ENCODE data around the gene TWIST2. TPM values are rescaled to one million over a fixed set of nuclear protein-coding genes. Genes with fewer than 3 reads are reported as not detected.

Gene TWIST2
- total RNA-seq, 1 experiment from 2014 or later: 0.22 TPM

GRCh38 chr2:238911376-238912227, 63.7 kb downstream of the TWIST2 start:
- Histone ChIP-seq H2AK5ac (ENCODE audit: insufficient read length, low read length) (no peak overlapping the region), H2BK120ac (ENCODE audit: low read depth, low read length, poor library complexity, severe bottlenecking) (no peak overlapping the region), H4K5ac (ENCODE audit: insufficient read length, low read depth, low read length) (no peak overlapping the region), H3K18ac (ENCODE audit: insufficient read length, low read depth, low read length) (no peak overlapping the region), H3K79me1 (ENCODE audit: insufficient read depth, low read depth, low read length, poor library complexity, severe bottlenecking) (no peaks in the 10 kb centered on the region), H2BK5ac (ENCODE audit: insufficient read length, low read length) (no peak overlapping the region), H4K20me1 (ENCODE audit: control insufficient read depth, insufficient read depth, insufficient read length) (peaks cover 3% of the 10 kb centered on the region), H2BK12ac (ENCODE audit: insufficient read length, low read depth, low read length) (no peak overlapping the region), H2BK15ac (ENCODE audit: low read depth, low read length) (no peak overlapping the region), H2BK20ac (ENCODE audit: low read depth, low read length, poor library complexity, severe bottlenecking) (no peak overlapping the region), H4K91ac (ENCODE audit: insufficient read length, low read depth, low read length) (no peak overlapping the region), H3K23me2 (ENCODE audit: insufficient read length, low read depth, low read length, poor library complexity, severe bottlenecking) (no peaks in the 10 kb centered on the region), H3K23ac (ENCODE audit: insufficient read length, low read depth, low read length) (peak overlapping the region; percentile 39), H3K9ac (ENCODE audit: extremely low read depth, insufficient read length, low read length) (no peak overlapping the region), H3K56ac (ENCODE audit: insufficient read length, low read depth, low read length) (no peak overlapping the region), H3K4me1 (ENCODE audit: insufficient read depth, low read length) (no peaks in the 10 kb centered on the region), H4K8ac (replicated peaks; ENCODE audit: insufficient read length, low read depth, low read length) (peak overlapping the region; percentile 58), H3K14ac (ENCODE audit: insufficient read depth, low read length) (no peak overlapping the region; the same call in 1 of the 2 replicates), H3K4me2 (ENCODE audit: insufficient read depth, insufficient read length, low read length) (no peak overlapping the region), H3T11ph (ENCODE audit: low read length) (no peak overlapping the region), H3K4ac (ENCODE audit: low read depth, low read length) (no peak overlapping the region), H3K9me3 (ENCODE audit: control insufficient read depth, low read depth, low read length) (no peaks in the 10 kb centered on the region), H3K27ac (ENCODE audit: insufficient read length, low read depth, low read length) (no peak overlapping the region), H3K27me3 (ENCODE audit: insufficient read depth, low read length) (no peaks in the 10 kb centered on the region), H2AFZ (ENCODE audit: low read length) (no peak overlapping the region), H3K79me2 (ENCODE audit: insufficient read depth, low read length) (no peaks in the 10 kb centered on the region)
- WGBS (ENCODE audit: extremely low coverage, insufficient read length, low lambda C conversion rate): no CpG with 5 or more reads among the region's 21 CpGs
- Mint-ChIP-seq H3K27ac (peak overlapping the region in 2 of 3 experiments; percentile 29 to 76; a peak in 4 of 7 replicates), H3K27me3 (ENCODE audit: low read depth) (peaks cover 12% of the 10 kb centered on the region), H3K9me3 (peaks cover 0 to 5% of the 10 kb centered on the region in 2 experiments; a peak in 3 of 5 replicates), H3K4me3 (no peak overlapping the region), H3K4me1 (peaks cover 0 to 8% of the 10 kb centered on the region in 2 experiments; a peak in 2 of 4 replicates), H3K36me3 (ENCODE audit: insufficient read depth in 1 of 3, low read depth in 3 of 3) (peaks cover 0 to 3% (median 0%) of the 10 kb centered on the region in 3 experiments; a peak in 1 of 7 replicates)
- no peak for DNase-seq
- TF ChIP-seq CTCF (conservative IDR thresholded peaks at IDR 0.05): no peak

Data from H9 (cell line).